Ureter (tissue), 1 donor: ENCODE data around the gene ENO1. TPM values are rescaled to one million over a fixed set of nuclear protein-coding genes. Genes with fewer than 3 reads are reported as not detected.
"Not testable (repeated sequence)": the region's sequence is repeated elsewhere in the genome, so short reads cannot be mapped to it uniquely, and the experiment has no call there.

Source experiments
- DNase-seq: peaks from one replicate; pipeline ENCODE4 v3.0.0-alpha.2; 2020; ENCODE audit warnings: low spot score
- total RNA-seq: library from RNA; stranded (reverse); gene quantifications from one replicate; pipeline ENCODE4 v1.2.4, GENCODE V29; 2023
- donor health status: DM: yes; HTN: yes; CAD: no.

The ENO1 gene
- total RNA-seq: 726 TPM

GRCh38 chr1:8878448-8878697, at the start of gene ENO1:
Gene ENO1 (minus strand): TSS chr1:8878686. CDS start chr1:8874908, 3,778 bp downstream.
- no peak for DNase-seq

- DNase-seq: no peak
Measured at GRCh38 chr1:8926707-8927694, 48.5 kb upstream of the ENO1 start.

DNA sequence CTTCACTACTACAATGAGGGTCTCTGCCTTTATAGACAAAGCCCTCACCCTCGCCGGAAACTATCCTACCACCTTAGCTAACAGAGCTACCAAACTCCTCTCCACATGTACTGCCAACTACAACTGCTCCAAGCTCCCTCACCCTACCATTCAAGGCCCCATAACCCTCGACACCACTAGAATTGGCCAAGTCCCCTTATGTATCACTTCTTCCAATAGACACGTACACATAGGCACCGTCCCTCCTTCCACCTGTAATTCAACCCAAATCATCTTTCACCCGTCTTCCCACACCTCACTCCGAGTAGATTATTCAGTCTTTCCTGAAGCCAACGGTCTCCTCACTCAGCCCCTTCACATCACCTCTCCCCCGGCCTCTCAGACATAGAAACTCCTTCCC, 47.5 kb upstream of the ENO1 start:
- no peak for DNase-seq

DNA sequence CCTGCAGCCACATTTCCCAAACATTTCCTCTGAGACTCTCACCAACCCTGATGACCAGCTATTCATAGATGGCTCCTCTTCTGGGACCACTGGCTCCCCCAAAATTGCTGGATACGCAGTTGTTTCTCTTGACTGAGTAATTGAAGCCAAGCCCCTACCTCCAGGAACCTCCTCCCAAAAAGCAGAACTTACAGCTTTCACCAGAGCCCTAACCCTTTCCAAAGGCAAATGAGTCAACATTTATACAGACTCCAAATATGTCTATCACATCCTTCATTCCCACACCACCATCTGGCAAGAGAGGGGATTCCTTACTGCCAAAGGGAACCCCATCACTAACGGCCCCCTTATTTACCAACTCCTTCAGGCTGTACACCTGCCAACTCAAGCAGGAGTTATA, 46.9 kb upstream of the ENO1 start:
- no peak for DNase-seq

DNA sequence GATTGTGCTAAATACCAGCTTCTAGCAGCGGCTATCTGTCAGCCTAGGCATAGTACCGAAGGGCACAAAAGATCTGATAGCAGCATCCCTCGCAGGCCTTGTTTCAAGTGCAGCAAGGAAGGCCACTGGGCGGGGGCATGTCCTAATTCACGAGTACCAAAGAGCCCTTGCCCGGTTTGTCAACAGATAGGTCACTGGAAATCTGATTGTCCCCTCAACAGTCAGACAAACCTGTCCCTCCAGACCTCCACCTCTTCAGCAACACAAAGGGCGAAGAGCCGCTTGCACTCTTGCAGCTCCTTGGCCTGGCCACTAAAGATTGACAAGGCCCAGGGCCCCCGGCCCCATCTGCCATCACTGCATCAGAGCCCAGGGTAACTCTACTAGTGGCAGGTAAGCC, 44.5 kb upstream of the ENO1 start:
- no peak for DNase-seq

DNA sequence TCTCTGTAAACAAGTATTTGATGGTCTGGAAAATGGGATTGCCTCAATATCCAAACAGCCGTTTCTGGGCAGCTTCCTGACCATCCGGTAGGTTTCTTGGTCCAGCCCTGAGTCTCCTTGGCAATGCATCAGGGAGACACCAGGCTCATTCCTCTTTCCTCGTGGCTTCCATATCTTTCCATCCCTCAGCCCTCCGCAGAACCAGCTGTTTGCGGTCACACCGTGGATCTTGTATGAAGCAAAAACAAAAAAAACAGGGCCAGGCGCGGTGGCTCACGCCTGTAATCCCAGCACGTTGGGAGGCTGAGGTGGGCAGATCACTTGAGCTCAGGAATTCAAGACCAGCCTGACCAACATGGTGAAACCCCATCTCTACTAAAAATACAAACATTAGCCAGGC, 39.0 kb upstream of the ENO1 start:
- not testable (repeated sequence) for DNase-seq

GRCh38 chr1:8915446-8915845, 37.0 kb upstream of the ENO1 start:
- no peak for DNase-seq

DNA sequence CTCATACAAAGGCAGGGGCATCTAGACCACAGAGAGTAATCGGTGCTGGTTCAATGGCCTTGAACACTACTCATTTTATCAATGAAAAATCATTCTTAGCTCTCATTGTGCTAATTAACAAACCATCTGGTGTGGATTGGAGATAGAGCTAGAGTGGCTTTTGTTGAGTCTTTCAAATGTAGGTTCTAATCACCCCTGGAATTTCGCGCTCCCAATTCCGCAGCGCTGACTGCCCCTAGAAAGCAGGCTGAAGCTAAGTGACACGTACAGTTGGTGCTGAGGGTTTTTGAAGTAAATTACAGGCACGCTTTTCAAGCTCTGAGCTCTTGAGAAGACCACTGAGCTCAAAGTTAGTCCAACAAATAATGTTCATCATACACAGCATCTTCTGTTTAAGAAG, 36.0 kb upstream of the ENO1 start:
- no peak for DNase-seq

- DNase-seq: no peak
Measured at GRCh38 chr1:8913457-8913856, 35.0 kb upstream of the ENO1 start.

DNA sequence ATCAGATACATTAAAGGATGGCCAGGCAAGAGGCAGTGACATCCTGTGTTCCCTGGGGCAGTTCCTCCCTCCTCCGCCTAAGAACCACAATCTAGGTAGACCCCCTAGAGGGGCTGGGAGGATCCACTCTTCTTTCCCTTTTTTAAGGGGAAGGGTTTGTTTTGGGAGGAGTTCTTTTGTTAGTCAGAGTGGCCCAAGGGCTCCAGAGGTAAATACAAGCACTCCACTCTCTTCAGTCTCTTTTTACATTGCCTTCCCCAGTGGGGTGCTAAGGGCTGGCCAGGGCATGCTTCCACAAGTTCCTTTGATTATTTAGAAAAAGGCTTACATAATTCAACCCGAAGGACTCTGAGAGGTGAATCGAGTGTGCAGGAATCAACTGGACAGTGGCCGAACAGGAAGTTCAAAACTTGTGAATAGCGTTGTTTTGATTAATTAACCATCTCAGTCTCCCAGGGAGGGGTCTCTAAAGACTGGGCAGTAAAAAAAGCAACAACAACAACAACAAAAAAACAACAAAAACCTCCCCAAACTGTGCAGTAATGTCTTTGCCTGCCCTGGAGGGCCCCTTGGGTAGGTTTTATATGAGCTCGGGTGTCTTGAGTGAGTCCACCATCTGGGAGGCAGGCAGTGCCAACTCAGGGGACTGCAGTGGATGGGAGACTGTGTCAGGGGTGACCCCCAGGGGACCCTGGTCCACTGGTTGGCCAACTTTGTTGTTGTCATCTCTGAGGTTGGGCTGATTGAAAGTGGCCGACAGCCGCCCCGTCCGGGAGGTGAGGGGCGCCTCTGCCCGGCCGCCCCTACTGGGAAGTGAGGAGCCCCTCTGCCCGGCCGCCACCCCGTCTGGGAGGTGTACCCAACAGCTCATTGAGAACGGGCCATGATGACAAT, 33.2 kb upstream of the ENO1 start:
- no peak for DNase-seq

GRCh38 chr1:8910914-8911313, 32.4 kb upstream of the ENO1 start:
- no peak for DNase-seq

GRCh38 chr1:8910331-8910730, 31.8 kb upstream of the ENO1 start:
- no peak for DNase-seq

- DNase-seq: no peak
Measured at GRCh38 chr1:8908388-8909151, 30.1 kb upstream of the ENO1 start.

GRCh38 chr1:8905582-8906191, 27.2 kb upstream of the ENO1 start:
- no peak for DNase-seq

GRCh38 chr1:8903908-8904650, 25.6 kb upstream of the ENO1 start:
- DNase-seq: peak; percentile 81

GRCh38 chr1:8903410-8903809, 24.9 kb upstream of the ENO1 start:
- no peak for DNase-seq

DNA sequence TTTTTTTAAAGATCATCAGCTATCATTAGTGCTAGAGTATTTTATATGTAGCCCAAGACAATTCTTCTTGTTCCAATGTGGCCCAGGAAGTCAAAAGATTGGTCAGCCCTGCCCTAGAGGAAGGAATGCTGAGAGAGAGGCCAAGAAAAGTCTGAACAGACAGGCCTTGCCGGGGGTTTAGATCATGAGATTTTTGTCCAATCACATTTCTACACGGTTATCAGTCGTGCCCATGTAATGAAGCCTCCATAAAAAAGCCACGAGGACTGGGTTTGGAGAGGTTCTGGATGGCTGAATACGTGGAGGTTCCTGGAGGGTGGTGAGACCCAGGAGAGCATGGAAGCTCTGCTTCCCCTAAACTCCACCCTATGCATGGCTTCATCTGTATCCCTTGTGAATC, 24.3 kb upstream of the ENO1 start:
- no peak for DNase-seq

- not testable (repeated sequence) for DNase-seq
Measured at GRCh38 chr1:8900684-8901083, 22.2 kb upstream of the ENO1 start.

DNA sequence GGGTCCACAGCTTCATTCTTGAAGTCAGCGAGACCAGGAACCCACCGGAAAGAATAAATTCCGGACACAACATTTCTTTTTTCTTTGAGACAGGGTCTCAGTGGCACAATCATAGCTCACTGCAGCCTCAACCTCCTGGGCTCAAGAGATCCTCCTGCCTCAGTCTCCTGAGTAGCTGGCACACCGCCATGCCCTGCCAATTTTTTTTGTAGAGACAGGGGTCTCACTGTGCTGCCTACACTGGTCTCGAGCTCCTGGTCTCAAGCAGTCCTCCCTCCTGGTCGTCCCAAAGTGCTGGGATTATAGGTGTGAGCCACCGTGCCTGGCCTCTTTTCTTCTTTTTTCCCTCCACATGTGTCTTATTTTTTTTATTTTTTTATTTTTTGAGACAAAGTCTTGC, 20.6 kb upstream of the ENO1 start:
- DNase-seq: no peak

- DNase-seq: not testable (repeated sequence)
Measured at GRCh38 chr1:8898418-8898817, 19.9 kb upstream of the ENO1 start.

DNA sequence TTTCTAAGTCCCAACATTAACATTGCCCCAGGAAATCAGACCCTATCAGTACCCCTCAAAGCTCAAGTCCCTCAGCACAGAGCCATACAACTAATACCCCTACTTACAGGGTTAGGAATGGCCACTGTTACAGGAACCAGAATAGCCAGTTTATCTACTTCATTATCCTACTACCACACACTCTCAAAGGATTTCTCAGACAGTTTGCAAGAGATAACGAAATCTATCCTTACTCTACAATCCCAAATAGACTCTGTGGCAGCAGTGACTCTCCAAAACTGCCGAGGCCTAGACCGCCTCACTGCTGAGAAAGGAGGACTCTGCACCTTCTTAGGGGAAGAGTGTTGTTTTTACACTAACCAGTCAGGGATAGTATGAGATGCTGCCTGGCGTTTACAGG, 19.0 kb upstream of the ENO1 start:
- not testable (repeated sequence) for DNase-seq
